ENCODE results near the gene CCS. TPM values are rescaled to one million over a fixed set of nuclear protein-coding genes. Genes with fewer than 3 reads are reported as not detected.
A peak's percentile ranks its signal among the peaks of the same experiment; 100 is the strongest.

The CCS gene
- total and polyA plus RNA-seq, 2 of the 4 experiments (the other 2 are of a cell fraction) = 20.1 to 53.0 TPM

DNA sequence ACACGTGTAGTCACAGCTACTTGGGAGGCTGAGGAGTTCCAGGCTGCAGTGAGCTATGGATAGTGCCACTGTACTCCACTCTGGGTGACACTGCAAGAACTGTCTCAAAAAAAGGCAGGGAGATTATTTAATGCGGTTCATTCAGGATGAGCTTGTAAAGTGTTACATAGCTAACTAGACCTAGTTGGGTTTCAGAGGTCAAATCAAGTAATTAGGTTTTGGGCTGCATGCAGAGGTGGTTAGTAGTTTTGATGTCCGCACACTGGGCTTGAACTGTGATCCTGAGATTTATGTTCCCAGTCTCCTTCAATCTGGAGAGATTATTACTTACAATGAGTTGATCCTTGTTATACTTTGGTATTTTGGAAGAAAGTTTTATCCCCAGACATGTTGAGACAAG is 43.4 kb downstream of the CCS start:
- H3K4me1 ChIP-seq (ENCODE audit: control insufficient read depth, insufficient read depth, low read length) = peaks cover 15% of the 10 kb centered on the region
- H2BK15ac ChIP-seq (ENCODE audit: low read depth, low read length) = no peak overlapping the region
- H3K36me3 ChIP-seq (ENCODE audit: control insufficient read depth, insufficient read depth, low read length) = peaks cover 18% of the 10 kb centered on the region
- H3K56ac ChIP-seq (ENCODE audit: extremely low read depth, insufficient read depth, low read length) = no peak overlapping the region
- no peak overlapping the region for H2BK20ac ChIP-seq (ENCODE audit: low read depth, low read length)
- H2BK120ac ChIP-seq (ENCODE audit: low read depth, low read length) = no peak overlapping the region
- peak overlapping the region; percentile 89; the same call in 1 of the 2 replicates for H3K23ac ChIP-seq (ENCODE audit: low read depth, low read length)
- in situ Hi-C loops (cut with MboI; ENCODE audit: low sequenced_read_pairs) (no loop called here), intact Hi-C loops (cut with micrococcal nuclease) (no loop called here), dilution Hi-C loops (cut with HindIII; ENCODE audit: low sequenced_read_pairs, unreplicated experiment) (no loop called here)
- H2AK9ac ChIP-seq (replicated peaks; ENCODE audit: low read depth, low read length, poor library complexity) = no peak overlapping the region
- H3K4ac ChIP-seq (ENCODE audit: low read depth, low read length) = no peak overlapping the region
- BruUV-seq (replicated peaks) = no TSS peak
- no peak for ATAC-seq (ENCODE audit: low read depth)
- ChIA-PET CTCF (interaction anchor here (0.6 to 1.6 kb wide), 4 partner anchors 14 to 563 kb away, joined by 3 to 5 read pairs (median 3); partner anchors contain the start of genes CCDC87, CCS and RBM14), POLR2A (ENCODE audit: unreplicated experiment) (no interaction called here)
- H3K14ac ChIP-seq (replicated peaks; ENCODE audit: low read depth, low read length) = no peak overlapping the region
- H4K91ac ChIP-seq (ENCODE audit: insufficient read depth, low read depth, low read length) = no peak overlapping the region
- no peak overlapping the region for H3K27ac ChIP-seq (ENCODE audit: insufficient read depth, low read length)
- no peak overlapping the region for H3K4me2 ChIP-seq (ENCODE audit: low read depth, low read length)
- no peak overlapping the region for H2AFZ ChIP-seq (replicated peaks; ENCODE audit: low read length, poor library complexity)
- no peak overlapping the region for H4K8ac ChIP-seq (ENCODE audit: low read depth in 2 of 2, low read length in 2 of 2)
- H2AK5ac ChIP-seq (ENCODE audit: low read depth, low read length) = no peak overlapping the region
- H3K9ac ChIP-seq (ENCODE audit: low read depth, low read length) = no peak overlapping the region
- H3K4me3 ChIP-seq (ENCODE audit: insufficient read depth, low read depth, low read length) = no peak overlapping the region
- no peaks in the 10 kb centered on the region for H3K27me3 ChIP-seq (ENCODE audit: control insufficient read depth, insufficient read depth, low read length)
- peaks cover 11% of the 10 kb centered on the region; the same call in 1 of the 2 replicates for H3K9me1 ChIP-seq (ENCODE audit: insufficient read depth, low read length)
- H3K9me3 ChIP-seq (ENCODE audit: control insufficient read depth, insufficient read depth, low read length) = no peaks in the 10 kb centered on the region
- DNase-seq = no peak
- peak overlapping the region; percentile 49 for H2BK5ac ChIP-seq (ENCODE audit: low read depth, low read length, poor library complexity, severe bottlenecking)
- H3K79me1 ChIP-seq (ENCODE audit: low read depth in 1 of 2, low read length in 2 of 2) = peaks cover 11 to 76% of the 10 kb centered on the region in 2 experiments
- peaks cover 73% of the 10 kb centered on the region for H4K20me1 ChIP-seq (ENCODE audit: insufficient read depth, low read length)
- TF ChIP-seq CEBPB (IDR thresholded peaks at IDR 0.05; ENCODE audit: low read depth, low read length) = no peak
- TF ChIP-seq FOS (IDR thresholded peaks at IDR 0.05; ENCODE audit: low read depth, low read length) = no peak
- TF ChIP-seq MAFK (IDR thresholded peaks at IDR 0.05; ENCODE audit: low read depth, low read length) = no peak
- no peak for TF ChIP-seq RAD21 (IDR thresholded peaks at IDR 0.05; ENCODE audit: low read length)
- no peak for TF ChIP-seq MAZ (IDR thresholded peaks at IDR 0.05; ENCODE audit: borderline replicate concordance, low read depth, low read length)
- TF ChIP-seq RFX5 (IDR thresholded peaks at IDR 0.05; ENCODE audit: low read depth, low read length) = no peak
- TF ChIP-seq NFE2L2 (IDR thresholded peaks at IDR 0.05; ENCODE audit: low read depth, low read length) = no peak
- TF ChIP-seq POLR2A (IDR thresholded peaks at IDR 0.05; ENCODE audit: low read depth, low read length) = no peak
- TF ChIP-seq, protein P1, sequence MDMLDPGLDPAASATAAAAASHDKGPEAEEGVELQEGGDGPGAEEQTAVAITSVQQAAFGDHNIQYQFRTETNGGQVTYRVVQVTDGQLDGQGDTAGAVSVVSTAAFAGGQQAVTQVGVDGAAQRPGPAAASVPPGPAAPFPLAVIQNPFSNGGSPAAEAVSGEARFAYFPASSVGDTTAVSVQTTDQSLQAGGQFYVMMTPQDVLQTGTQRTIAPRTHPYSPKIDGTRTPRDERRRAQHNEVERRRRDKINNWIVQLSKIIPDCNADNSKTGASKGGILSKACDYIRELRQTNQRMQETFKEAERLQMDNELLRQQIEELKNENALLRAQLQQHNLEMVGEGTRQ (IDR thresholded peaks at IDR 0.05; ENCODE audit: low read depth, low read length) = no peak
- TF ChIP-seq MXI1 (IDR thresholded peaks at IDR 0.05; ENCODE audit: borderline replicate concordance, low read depth, low read length) = no peak
- TF ChIP-seq, protein P2, sequence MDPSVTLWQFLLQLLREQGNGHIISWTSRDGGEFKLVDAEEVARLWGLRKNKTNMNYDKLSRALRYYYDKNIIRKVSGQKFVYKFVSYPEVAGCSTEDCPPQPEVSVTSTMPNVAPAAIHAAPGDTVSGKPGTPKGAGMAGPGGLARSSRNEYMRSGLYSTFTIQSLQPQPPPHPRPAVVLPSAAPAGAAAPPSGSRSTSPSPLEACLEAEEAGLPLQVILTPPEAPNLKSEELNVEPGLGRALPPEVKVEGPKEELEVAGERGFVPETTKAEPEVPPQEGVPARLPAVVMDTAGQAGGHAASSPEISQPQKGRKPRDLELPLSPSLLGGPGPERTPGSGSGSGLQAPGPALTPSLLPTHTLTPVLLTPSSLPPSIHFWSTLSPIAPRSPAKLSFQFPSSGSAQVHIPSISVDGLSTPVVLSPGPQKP (IDR thresholded peaks at IDR 0.05; ENCODE audit: borderline replicate concordance, low read depth, low read length) = no peak
- TF ChIP-seq CHD1 (IDR thresholded peaks at IDR 0.05; ENCODE audit: low read depth, low read length) = no peak
- TF ChIP-seq, protein P3, sequence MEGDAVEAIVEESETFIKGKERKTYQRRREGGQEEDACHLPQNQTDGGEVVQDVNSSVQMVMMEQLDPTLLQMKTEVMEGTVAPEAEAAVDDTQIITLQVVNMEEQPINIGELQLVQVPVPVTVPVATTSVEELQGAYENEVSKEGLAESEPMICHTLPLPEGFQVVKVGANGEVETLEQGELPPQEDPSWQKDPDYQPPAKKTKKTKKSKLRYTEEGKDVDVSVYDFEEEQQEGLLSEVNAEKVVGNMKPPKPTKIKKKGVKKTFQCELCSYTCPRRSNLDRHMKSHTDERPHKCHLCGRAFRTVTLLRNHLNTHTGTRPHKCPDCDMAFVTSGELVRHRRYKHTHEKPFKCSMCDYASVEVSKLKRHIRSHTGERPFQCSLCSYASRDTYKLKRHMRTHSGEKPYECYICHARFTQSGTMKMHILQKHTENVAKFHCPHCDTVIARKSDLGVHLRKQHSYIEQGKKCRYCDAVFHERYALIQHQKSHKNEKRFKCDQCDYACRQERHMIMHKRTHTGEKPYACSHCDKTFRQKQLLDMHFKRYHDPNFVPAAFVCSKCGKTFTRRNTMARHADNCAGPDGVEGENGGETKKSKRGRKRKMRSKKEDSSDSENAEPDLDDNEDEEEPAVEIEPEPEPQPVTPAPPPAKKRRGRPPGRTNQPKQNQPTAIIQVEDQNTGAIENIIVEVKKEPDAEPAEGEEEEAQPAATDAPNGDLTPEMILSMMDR (conservative IDR thresholded peaks at IDR 0.05; ENCODE audit: low read depth, low read length) = no peak
- no peak for TF ChIP-seq SMC3 (IDR thresholded peaks at IDR 0.05; ENCODE audit: low read depth, low read length)
- no peak for TF ChIP-seq BHLHE40 (IDR thresholded peaks at IDR 0.05; ENCODE audit: low read depth, low read length)
- no peak for TF ChIP-seq RCOR1 (IDR thresholded peaks at IDR 0.05; ENCODE audit: insufficient replicate concordance, low read length)
- WGBS, 2 experiments (ENCODE audit: extremely low coverage in 2 of 2, insufficient read length in 1 of 2) = no CpG with 5 or more reads among the region's 3 CpGs
- H3K18ac ChIP-seq (ENCODE audit: low read depth, low read length) = no peak overlapping the region
- no peak overlapping the region for H4K5ac ChIP-seq (ENCODE audit: low read depth, low read length)

Data from IMR-90 (cell line).